GM18909 (cell line): ENCODE measurements around the gene MARK4.
"Not testable (repeated sequence)": the region's sequence is repeated elsewhere in the genome, so short reads cannot be mapped to it uniquely, and the experiment has no call there.

Experiments
- ATAC-seq: cut with Tn5 transposase; IDR thresholded peaks from one replicate; pipeline ENCODE4 v1.9.1; 2021; ENCODE audit warnings: mild to moderate bottlenecking; ENCODE audit not compliant: unreplicated experiment, poor library complexity

MARK4 gene

DNA sequence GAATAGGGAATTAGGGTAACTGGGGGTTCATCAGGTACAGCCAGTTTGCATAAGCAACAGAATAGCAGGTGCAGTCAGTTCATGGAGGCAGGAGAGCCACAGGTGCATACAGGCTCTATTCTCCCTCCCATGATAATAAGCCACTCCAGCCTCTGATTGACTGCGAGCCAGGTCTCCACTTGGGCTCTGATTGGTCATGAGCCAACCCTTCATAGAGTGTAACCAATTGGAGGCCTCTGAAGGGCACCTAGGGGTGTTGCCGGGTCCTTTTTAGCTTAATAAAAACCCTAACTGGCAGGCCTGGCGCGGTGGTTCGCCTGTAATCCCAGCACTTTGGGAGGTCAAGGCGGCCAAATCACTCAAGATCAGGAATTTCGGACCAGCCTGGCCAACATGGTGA lies 80.3 kb downstream of the MARK4 start:
- no peak for ATAC-seq

DNA sequence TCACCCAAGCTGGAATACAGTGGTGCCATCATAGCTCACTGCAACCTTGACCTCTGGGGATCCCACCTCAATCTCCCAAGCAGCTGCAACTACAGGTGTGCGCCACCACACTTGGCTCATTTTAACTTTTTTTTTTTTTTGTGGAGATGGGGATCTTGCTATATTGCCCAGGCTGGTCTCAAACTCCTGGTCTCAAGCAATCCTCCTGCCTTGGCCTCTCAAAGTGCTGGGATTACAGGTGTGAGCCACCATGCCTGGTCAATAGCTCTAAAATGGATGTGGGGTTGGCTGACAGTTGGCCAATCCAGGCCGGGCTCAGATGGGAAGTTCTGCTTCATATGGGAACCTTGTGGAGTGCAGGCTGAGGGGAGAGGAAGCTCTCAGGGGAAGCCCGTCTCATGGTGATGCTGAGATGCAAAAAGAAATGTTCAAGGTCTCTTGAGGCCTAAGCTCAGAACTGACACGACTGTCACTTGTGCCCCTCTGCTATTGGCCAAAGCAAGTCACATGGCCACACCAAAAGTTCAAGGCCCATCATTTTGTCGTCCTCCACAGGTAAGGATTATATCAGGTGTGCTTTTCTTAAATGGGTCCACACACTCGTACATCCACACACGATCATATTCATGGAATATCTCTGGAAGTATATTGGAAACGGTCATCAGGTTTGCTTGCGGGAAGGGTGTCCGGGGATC lies 82.7 kb downstream of the MARK4 start:
- no peak for ATAC-seq

DNA sequence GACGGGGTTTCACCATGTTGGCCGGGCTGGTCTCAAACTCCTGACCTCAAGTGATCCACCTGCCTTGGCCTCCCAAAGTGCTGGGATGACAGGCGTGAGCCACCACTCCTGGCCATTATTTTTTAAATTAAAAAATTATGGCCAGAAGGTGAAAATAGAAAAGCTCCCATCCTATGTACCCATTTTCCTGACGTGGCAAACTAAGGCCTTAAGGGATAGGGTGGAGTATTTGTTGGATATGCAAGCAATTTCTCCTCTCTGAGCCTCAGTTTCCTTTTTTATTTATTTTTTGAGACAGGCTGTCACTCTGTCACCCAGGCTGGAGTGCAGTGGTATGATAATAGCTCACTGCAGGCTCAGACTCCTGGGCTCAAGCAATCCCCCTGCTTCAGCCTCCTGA lies 83.8 kb downstream of the MARK4 start:
- ATAC-seq, result not testable (repeated sequence)

DNA sequence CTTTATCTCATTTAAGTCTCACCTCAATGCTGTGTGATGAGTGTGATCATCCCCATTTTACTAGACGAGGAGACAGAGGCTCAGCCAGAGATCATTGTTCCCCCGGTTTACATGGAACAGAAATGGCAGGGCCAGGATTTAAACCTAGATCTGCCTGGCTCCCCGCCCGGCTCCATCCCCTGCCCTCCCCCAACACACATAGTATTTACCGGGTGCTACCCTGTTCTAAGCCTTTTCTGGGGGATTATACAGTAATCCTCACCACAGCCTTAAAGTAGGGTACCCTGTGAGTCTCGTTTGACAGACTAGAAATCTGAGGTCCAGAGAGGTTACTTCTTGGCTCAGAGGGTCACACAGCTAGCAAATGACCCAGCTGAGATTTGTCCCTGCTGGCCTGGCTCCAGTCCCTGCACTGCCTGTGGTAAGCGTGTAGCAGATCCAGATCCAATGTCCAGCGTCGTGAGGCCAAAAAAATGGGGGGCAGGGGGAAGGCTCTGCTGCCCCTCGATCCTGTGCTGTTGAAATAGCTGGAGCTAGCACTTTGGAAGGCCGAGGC lies 85.7 kb downstream of the MARK4 start:
- no peak for ATAC-seq

DNA sequence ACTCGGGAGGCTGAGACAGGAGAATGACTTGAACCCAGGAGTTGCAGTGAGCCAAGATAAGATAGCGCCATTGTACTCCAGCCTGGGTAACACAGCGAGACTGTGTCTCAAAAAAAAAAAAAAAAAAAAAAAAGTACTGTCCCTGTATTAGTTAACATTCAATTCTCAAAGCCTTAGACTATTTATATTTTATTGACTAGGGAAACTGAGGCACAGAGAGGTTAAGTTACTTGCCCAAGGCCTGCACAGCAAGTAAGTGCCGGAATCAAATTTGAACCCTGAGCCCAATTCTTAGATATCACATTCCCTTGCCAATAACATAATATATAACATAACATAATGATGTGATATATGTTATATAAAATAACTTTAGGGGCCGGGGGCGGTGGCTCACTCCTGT lies 88.6 kb downstream of the MARK4 start:
- no peak for ATAC-seq

DNA sequence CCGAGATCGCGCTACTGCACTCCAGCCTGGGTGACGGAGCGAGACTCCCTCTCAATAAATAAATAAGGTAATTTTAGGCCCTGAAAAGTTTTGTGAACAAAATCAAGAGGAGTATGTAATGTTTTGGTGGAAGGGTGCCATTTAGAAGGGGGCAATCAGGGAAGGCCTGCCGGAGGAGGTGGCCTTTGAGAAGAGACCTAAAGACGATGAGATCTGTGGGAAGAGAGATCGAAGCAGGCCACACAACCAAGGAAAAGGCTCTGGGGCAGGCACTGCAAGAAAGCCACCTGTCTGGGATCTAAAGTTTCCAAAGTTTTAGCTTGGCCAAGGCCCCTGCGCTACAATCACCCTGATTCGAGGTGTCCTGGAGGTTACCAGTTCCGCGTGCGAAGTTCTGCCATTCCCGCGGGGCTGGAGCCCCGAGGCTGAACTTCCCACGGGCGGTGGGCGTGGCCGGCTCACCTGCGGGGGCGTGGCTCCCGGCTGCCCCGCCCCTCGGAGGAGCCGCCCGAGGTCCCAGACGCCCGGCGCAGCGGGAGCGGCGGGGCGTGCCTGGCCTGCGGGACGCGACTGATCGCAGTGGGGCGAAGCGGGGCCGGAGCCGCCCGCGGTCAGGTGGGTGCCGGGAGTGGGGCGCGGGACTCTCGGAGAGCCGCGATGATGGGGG lies 89.3 kb downstream of the MARK4 start, which contains the start of gene KLC3:
TSS of gene KLC3 (plus strand) at position 519 of the 667 bp plus-strand sequence. CDS start 4,792 bp downstream, outside the sequence.
- no peak for ATAC-seq

GRCh38 chr19:45340899-45341453 lies 89.9 kb downstream of the MARK4 start:
- no peak for ATAC-seq

- no peak for ATAC-seq
These were observed 91.8 kb downstream of the MARK4 start for GRCh38 chr19:45342911-45343310.

DNA sequence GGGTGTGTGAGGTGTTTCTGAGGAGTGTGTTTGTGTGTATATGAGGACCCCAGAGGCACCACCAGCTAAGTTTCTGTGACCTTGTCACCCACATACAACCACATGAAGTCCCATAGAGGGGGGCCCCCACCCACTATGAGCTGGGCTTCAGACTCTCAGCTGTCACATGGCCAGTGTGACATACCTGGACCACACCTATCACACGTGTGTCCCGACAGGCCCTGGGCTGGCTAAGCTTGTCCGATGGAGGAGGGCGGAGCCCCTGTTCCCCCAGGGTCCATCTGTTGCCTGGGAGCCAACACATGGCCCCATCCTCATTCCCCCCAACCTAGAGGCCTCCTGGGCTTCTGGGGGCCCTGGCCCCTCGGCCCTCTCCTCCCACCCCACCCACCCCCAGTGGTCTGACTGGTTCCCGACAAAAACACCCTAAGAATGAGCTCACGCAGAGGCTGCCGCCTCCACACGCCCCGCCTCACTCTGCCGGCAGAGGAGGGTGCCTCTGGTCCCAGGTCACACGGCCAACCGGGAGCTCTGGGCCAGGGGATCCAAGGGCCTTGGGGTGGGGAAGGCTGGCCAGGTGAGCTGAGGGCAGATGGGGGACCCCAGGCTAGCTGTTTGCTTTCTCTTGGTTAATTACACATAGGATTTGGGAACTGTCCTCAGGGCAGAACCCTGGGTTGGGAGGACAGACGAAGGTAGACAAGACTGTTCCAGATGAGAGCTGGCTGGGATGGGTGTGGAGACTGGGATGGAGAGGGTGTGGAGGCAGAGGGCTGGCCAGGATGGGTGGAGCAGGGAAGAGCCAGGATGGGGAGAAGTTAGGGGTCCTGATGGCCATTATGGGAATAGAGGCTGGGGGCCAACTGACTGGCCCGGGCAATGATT lies 93.8 kb downstream of the MARK4 start:
- no peak for ATAC-seq

- no peak for ATAC-seq
These were observed 94.4 kb downstream of the MARK4 start for GRCh38 chr19:45345506-45345860.

DNA sequence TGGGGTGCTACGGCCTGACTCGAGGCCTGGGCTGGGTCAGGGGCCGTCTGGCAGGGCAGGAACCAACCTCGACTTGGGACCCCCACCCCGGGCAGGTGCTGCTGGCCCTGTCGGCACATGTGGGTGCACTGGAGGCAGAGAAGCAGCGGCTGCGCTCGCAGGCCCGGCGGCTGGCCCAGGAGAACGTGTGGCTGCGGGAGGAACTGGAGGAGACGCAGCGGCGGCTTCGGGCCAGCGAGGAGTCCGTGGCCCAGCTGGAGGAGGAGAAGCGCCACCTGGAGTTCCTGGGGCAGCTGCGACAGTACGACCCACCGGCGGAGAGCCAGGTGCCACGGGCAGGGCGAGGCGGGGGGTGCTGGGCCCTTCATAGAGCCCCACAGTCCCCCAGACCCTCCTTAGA lies 95.4 kb downstream of the MARK4 start:
- no peak for ATAC-seq

GRCh38 chr19:45347570-45348366 lies 96.7 kb downstream of the MARK4 start:
- no peak for ATAC-seq

GRCh38 chr19:45348367-45349125 lies 97.5 kb downstream of the MARK4 start:
- ATAC-seq, result no peak

DNA sequence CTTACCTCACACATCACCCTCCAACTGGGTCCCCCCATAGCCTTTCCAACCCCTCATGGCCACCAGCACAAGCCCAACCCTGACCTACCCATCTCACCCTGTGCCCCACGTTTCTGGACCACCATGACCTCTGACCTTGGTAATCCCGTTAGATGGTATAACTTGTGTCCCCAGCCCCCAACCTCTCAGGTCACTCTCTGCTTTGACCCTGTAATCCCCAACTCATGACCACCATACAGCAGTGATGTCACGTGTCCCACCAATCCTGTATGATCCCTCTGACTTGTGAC lies 98.0 kb downstream of the MARK4 start:
- no peak for ATAC-seq

- no peak for ATAC-seq
These were observed 98.4 kb downstream of the MARK4 start for GRCh38 chr19:45349430-45349941.

- ATAC-seq, result no peak
These were observed 99.5 kb downstream of the MARK4 start for GRCh38 chr19:45350477-45351058.

DNA sequence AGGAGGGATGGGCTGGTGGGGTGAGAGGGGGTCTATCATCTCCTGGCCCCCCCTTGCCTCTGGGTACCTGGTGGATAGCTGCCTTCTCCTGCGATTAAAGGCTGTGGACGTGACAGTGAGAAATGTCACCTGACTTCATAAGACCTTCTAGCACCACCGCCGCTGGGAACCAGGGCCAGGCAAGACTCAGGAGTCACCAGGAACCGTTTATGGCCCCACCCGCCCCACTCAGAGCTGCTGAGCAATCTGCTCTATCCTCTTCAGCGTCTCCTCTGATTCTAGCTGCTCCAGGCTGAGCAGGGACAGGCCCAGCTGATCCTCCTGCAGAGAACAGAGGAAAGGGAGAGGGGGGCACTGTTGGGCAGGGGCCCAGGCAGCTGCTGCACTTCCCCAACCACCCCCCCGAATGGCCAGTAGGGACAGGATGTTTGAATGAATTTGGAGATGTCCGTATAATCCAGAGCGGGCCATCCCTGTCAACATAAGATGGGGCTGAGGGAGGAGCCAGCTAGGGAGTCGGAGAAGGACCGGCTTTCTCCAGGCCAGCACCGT lies 100.4 kb downstream of the MARK4 start:
- ATAC-seq, result no peak

DNA sequence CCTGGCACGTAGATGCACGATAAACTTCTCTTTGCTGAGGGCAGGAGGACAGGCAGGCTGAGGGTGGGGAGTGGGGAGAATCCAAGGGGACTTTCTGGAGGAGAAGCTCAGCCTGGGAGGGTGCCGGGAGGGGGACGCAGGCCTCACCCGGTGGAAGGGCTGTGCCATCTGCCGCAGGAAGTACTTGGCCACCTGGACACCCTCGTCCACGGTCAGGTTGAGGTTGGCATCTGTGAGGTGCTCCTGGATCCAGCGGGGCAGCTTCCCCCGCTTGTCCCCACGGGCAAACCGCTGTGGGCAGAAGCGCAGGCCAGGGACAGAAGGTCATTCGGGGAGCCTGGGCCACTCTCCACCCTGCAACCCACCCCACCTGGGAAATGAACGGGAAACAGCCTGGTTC lies 101.0 kb downstream of the MARK4 start:
- no peak for ATAC-seq
